HG02798 (cell line): Measurements from ENCODE around the gene UNKL.
"Not testable (repeated sequence)": the region's sequence is repeated elsewhere in the genome, so short reads cannot be mapped to it uniquely, and the experiment has no call there.

Experiments
- ATAC-seq: cut with Tn5 transposase; IDR thresholded peaks from one replicate; pipeline ENCODE4 v1.9.1; 2021; ENCODE audit warnings: mild to moderate bottlenecking; ENCODE audit not compliant: unreplicated experiment, poor library complexity

Gene UNKL

GRCh38 chr16:1330931-1331711 is 83.4 kb downstream of the UNKL start:
- ATAC-seq: no peak

- no peak for ATAC-seq
Observed at GRCh38 chr16:1330260-1330914, 84.1 kb downstream of the UNKL start.

- ATAC-seq: not testable (repeated sequence)
Observed at GRCh38 chr16:1328961-1329360, 85.5 kb downstream of the UNKL start.

- not testable (repeated sequence) for ATAC-seq
Observed at GRCh38 chr16:1328136-1328535, 86.4 kb downstream of the UNKL start.

- no peak for ATAC-seq
Observed at GRCh38 chr16:1327619-1327947, 86.9 kb downstream of the UNKL start.

- no peak for ATAC-seq
Observed at GRCh38 chr16:1326946-1327618, 87.4 kb downstream of the UNKL start.

GRCh38 chr16:1326391-1326790 is 88.1 kb downstream of the UNKL start:
- no peak for ATAC-seq

GRCh38 chr16:1325673-1326371 is 88.7 kb downstream of the UNKL start:
- ATAC-seq: no peak

GRCh38 chr16:1325261-1325660 is 89.2 kb downstream of the UNKL start:
- no peak for ATAC-seq

- no peak for ATAC-seq
Observed at GRCh38 chr16:1324286-1324826, 90.1 kb downstream of the UNKL start.

GRCh38 chr16:1323296-1324239 is 90.9 kb downstream of the UNKL start:
- no peak for ATAC-seq

GRCh38 chr16:1322407-1322806 is 92.1 kb downstream of the UNKL start:
- no peak for ATAC-seq

- no peak for ATAC-seq
Observed at GRCh38 chr16:1320658-1321240, 93.8 kb downstream of the UNKL start.

GRCh38 chr16:1320097-1320496 is 94.4 kb downstream of the UNKL start:
- no peak for ATAC-seq

- no peak for ATAC-seq
Observed at GRCh38 chr16:1319041-1319440, 95.5 kb downstream of the UNKL start.

GRCh38 chr16:1318268-1318545 is 96.3 kb downstream of the UNKL start:
- ATAC-seq: no peak

- ATAC-seq: no peak
Observed at GRCh38 chr16:1317479-1318267, 96.8 kb downstream of the UNKL start.

- ATAC-seq: no peak
Observed at GRCh38 chr16:1316033-1316405, 98.5 kb downstream of the UNKL start.
